NK-92 (cell line): ENCODE data around the gene IGSF21.
"Not testable (repeated sequence)": the region's sequence is repeated elsewhere in the genome, so short reads cannot be mapped to it uniquely, and the experiment has no call there.

Experiments used
- DNase-seq: peaks from one replicate; lab custom pipeline; 2025; ENCODE audit not compliant: unreplicated experiment; lab: John Stamatoyannopoulos, UW

IGSF21 gene

GRCh38 chr1:18351735-18352134 lies 244.1 kb downstream of the IGSF21 start:
- DNase-seq: no peak

DNA sequence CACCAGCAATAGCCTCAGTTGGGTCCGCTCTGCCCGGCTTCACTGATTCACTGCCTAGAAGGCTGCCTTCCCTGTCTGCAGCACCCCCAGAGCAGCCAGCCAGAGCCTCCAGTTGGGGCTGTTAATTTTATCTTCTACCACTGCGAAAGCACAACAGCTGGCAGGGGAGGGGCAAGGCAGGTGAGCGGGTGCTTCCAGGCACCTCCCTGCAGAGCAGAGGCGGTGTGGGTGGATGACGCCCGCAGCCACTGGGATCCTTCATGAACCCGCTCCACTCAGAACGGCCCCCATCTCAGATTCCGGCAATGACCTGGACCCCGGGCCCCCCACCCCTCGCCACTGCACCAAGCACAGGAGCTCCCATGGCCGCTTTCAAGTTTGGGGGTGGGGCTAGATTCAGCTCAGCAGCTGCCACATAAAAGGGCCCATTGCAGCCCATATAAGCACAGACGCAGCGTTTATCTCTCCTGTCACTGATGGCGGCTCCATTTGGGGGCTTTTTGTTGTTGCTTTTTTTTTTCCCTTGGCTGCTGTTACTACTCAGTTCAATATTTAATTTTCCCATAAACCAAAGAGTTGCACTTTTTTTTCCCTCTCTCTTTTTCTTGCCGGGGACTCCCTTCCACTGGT lies 245.2 kb downstream of the IGSF21 start:
- no peak for DNase-seq

DNA sequence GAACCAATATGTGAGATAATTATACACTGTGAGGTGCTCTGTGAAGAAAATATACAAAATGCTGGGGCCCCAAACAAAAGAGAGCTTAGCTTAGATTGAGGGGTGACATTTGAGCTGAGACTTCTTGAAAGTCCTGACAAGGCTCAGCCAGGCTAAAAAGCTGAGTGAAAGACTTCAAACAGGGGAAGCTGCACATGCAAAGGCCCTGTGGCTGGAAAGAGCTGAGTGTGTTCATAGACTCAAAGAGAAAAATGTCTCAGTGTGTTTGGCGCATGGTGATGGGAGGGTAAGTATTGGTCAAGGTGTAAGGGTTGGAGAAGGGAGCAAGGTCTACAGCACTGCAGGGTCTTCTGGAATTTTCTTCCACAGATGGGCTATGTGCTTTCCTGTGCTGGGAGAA lies 245.9 kb downstream of the IGSF21 start:
- no peak for DNase-seq

DNA sequence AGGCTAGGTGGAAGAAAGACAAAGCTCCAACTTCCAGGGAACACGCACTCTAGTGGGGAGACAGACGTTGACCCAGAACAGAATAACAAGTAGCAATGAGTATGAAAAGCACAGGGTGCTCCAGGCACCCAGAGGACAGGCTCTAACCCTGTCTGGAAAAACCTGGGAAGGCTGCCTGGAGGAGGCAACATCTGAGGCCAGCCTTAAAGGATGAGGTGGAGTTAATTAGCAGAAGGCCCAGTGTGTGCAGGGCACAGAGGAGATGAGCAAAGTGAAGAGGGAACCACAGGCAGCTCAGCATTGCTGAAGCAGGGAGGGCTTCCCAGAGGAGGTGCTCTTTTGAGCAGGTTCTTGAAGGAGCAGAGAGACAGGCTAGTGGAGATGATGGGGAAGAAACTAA lies 246.4 kb downstream of the IGSF21 start:
- no peak for DNase-seq

- DNase-seq: no peak
These were observed 247.0 kb downstream of the IGSF21 start for GRCh38 chr1:18354612-18355011.

DNA sequence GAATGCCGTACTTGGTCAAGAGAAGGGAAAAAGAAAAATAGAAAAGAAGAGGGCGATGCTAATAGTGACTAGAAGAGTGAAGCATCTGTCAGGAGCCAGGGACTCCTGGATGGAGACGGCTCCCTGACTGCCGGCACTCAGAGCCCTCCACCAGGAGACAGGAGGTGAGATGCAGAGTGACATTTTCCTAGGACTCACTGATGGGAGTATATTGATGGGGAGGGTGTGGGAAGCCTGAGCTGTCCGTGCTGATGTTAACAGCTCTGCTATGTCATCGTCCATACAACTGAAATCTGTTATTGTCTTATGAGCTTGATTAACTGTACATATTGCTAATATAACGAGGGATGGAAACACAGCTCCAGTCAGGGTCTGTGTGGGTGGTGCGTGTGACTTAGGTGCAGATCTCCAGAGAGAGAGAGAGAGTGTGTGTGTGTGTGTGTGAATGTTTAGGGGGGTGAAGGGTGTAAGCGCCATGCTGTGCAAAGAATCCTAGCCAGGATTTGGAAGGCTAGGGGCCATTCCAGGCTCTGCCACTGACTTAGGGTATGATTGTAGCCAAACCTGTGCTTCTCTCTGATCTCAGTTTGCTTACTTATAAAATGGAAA lies 250.1 kb downstream of the IGSF21 start:
- DNase-seq: no peak

GRCh38 chr1:18358600-18358999 lies 251.0 kb downstream of the IGSF21 start:
- DNase-seq: no peak

- no peak for DNase-seq
These were observed 252.7 kb downstream of the IGSF21 start for GRCh38 chr1:18360251-18360650.

DNA sequence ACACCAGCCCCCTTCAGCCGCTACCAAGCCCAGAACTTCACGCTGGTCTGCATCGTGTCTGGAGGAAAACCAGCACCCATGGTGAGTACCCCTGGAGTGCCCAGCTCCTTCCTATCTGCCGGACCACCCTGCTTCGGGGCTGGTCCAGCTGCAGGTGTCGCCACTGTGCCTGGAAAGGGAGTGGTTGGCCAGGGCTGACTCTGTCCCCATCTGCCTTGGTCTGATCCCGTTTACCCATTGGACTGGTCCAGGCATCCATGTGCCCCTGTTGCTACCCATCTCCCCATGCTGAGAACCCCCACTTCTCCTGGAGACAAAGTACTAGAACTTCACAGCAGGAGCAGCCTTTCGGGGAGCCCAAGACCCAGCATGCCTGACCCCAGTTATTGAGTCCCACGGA lies 254.6 kb downstream of the IGSF21 start:
- DNase-seq: no peak

DNA sequence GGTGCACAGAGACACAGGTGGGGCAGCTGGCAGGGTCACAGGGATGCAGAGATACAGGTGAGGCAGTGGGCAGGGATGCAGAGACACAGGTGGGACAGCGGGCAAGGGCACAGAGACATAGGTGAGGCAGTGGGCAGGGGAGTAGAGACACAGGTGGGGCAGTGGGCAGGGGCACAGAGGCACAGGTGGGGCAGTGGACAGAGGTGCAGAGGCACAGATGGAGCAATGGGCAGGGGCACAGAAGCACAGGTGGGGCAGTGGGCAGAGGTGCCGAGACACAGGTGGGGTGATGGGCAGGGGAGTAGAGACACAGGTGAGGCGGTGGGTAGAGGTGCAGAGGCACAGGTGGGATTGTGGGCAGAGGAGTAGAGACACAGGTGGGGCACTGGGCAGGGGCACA lies 255.8 kb downstream of the IGSF21 start:
- DNase-seq: no peak

- no peak for DNase-seq
These were observed 257.6 kb downstream of the IGSF21 start for GRCh38 chr1:18365099-18365705.

GRCh38 chr1:18372505-18372904 lies 264.9 kb downstream of the IGSF21 start:
- not testable (repeated sequence) for DNase-seq

GRCh38 chr1:18373151-18373550 lies 265.6 kb downstream of the IGSF21 start:
- no peak for DNase-seq

GRCh38 chr1:18373882-18374493 lies 266.4 kb downstream of the IGSF21 start:
- no peak for DNase-seq

DNA sequence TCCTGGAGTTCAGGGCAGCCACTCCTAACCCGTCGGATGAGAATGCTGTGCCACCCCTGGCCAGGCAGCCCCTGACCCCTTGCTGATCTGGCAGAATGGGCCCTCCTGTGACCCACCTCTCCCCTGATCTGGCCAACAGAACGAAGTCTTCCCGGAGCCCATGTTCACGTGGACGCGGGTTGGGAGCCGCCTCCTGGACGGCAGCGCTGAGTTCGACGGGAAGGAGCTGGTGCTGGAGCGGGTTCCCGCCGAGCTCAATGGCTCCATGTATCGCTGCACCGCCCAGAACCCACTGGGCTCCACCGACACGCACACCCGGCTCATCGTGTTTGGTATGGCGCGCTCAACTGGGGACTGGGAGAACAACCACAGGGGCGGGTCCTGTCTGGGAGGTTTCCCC lies 269.1 kb downstream of the IGSF21 start:
- DNase-seq: no peak

DNA sequence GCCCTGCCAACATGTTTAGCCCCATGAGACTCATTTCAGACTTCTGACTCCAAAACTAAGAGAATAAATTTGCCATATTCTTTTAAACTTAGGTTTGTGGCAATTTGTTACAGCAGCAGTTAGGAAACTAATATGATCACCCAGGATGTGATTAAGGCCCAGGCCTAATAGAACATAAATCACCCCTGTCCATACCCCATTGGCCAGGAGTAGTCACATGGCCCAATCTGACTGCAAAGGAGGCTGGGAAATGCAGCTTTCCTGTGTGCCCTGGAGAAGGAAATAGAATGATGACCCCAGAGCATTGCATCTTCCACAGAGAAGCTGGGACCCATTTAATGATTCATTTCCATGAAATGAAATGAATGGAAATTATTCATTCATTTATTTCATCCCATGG lies 272.7 kb downstream of the IGSF21 start:
- DNase-seq: no peak

DNA sequence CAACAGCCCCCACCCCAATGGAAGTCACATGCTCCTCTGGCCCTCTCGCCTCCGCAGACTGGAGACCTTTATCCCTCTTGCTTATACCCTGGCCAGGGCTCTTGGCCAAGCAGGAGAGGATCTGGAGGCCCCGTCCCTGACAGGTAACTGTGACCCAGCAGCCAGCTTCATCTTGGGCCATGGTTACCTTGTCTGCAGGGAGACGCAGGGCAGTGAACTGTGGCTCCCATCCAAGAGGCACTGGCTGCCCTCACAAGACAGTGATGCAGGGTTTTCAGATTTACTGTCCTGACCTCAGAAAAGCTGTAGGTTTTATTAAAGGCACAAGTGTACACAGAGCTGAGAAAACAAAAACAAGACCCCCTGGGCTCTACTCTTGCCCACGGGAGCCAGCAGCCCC lies 276.5 kb downstream of the IGSF21 start:
- DNase-seq: no peak

DNA sequence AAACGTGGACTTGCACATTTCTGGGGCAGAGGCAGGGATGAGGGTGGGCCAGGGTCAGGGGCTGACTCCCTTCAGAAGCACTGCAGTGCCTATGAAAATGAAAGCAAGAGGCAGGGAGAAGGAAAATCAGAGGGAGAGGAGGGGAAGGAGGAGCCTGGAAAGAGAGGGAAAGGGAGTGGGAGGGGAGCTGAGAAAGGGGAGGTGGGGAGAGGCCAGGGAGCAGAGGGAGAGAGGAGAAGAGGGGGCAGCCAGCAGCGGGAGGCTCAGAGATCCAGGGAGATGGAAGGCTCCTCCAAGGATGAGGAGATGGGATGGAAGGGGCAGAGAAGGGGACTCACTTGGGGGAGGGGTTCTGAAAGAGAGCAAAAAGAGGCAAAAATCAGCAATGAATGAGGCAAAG lies 276.9 kb downstream of the IGSF21 start:
- DNase-seq: no peak

DNA sequence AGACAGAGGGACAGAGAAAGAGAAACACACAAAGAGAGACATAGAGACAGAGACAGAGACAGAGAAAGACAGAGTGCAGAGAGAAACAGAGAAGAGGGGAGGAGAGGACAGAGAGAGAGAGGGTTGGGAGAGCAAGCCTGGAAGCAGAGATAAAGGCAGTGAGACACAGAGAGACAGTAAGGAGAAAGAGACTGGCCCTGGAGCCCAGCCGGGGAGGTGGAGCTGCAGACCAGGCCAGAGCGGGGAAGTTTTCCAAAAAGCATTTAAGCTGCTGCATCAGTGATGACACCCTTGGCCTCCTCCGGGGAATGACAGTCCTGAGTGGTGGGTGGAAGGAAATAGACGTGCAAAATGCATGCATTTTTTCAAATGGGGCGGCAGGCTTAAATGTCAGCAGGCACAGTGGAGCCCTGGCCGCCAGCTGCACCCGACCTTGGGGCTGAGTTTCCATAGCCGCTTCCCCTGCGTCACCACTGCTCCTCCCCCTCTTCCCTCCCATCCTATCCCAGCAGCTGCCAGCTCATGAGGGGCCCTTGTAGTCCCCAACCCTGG lies 277.7 kb downstream of the IGSF21 start:
- DNase-seq: no peak

- no peak for DNase-seq
These were observed 279.0 kb downstream of the IGSF21 start for GRCh38 chr1:18386591-18386990.

- DNase-seq: no peak
These were observed 279.7 kb downstream of the IGSF21 start for GRCh38 chr1:18387307-18387706.

DNA sequence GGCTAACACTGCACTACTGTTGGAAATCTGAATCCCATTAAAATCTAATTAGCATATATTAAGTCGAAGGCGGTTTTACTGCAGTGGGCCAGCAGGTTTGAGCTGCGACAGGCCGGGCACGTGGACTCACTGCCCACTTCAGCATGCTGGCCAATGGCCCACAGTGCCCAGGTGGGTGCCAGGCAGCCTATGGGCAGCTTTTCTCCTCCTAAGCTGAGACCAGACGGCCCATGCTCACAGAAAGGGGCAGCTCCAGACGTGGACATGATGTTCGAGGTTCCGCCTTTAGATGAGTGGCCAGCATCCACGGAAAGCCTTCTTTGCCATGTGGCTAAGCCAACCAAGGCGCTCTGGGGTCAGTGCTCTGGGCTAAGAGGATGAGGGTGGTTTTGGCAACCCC lies 283.4 kb downstream of the IGSF21 start:
- DNase-seq: no peak
